Brain microvascular endothelial cell (primary cell): ENCODE results near the gene MTHFR.

Source experiments
- DNase-seq: peaks from one replicate; pipeline ENCODE4 v3.0.0-alpha.2; 2020
- H3K27ac ChIP-seq: fragments of 250-450 bp; sonication (Bioruptor Pico); 2 replicates; pipeline ENCODE4 v1.5.1; 2020; ENCODE audit warnings: mild to moderate bottlenecking, moderate library complexity
- H3K27me3 ChIP-seq: fragments of 250-450 bp; sonication (Bioruptor Pico); replicated peaks from 2 replicates; pipeline ENCODE4 v1.5.1; 2020; ENCODE audit warnings: mild to moderate bottlenecking
- H3K36me3 ChIP-seq: fragments of 250-450 bp; sonication (Bioruptor Pico); replicated peaks from 2 replicates; pipeline ENCODE4 v1.5.1; 2020; ENCODE audit warnings: mild to moderate bottlenecking
- H3K4me3 ChIP-seq: 2 replicates; pipeline ENCODE4 v1.5.1; 2011; ENCODE audit warnings: low read depth, mild to moderate bottlenecking, control low read depth, low read length, moderate library complexity
- in situ Hi-C: cut with HindIII; loops from 2 replicates; pipeline ENCODE4 v1.10.0; 2017; ENCODE audit warnings: low sequenced_read_pairs, low pct_ligation_motif_present
- TF ChIP-seq, protein P1 (sequence below): IDR thresholded peaks from 2 replicates; pipeline ENCODE4 v1.5.1; 2011; ENCODE audit warnings: low read depth, mild to moderate bottlenecking, moderate library complexity, low read length, control low read depth, inconsistent platforms; ENCODE audit errors: missing control alignments

The MTHFR gene

GRCh38 chr1:11780380-11781147 is 25.2 kb downstream of the MTHFR start:
- DNase-seq, result no peak
- no peak overlapping the region for H3K27ac ChIP-seq
- in situ Hi-C loops, result no loop called here
- no peaks in the 10 kb centered on the region for H3K27me3 ChIP-seq
- TF ChIP-seq, protein P1, sequence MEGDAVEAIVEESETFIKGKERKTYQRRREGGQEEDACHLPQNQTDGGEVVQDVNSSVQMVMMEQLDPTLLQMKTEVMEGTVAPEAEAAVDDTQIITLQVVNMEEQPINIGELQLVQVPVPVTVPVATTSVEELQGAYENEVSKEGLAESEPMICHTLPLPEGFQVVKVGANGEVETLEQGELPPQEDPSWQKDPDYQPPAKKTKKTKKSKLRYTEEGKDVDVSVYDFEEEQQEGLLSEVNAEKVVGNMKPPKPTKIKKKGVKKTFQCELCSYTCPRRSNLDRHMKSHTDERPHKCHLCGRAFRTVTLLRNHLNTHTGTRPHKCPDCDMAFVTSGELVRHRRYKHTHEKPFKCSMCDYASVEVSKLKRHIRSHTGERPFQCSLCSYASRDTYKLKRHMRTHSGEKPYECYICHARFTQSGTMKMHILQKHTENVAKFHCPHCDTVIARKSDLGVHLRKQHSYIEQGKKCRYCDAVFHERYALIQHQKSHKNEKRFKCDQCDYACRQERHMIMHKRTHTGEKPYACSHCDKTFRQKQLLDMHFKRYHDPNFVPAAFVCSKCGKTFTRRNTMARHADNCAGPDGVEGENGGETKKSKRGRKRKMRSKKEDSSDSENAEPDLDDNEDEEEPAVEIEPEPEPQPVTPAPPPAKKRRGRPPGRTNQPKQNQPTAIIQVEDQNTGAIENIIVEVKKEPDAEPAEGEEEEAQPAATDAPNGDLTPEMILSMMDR, result no peak
- no peaks in the 10 kb centered on the region for H3K36me3 ChIP-seq
- H3K4me3 ChIP-seq, result no peak overlapping the region

DNA sequence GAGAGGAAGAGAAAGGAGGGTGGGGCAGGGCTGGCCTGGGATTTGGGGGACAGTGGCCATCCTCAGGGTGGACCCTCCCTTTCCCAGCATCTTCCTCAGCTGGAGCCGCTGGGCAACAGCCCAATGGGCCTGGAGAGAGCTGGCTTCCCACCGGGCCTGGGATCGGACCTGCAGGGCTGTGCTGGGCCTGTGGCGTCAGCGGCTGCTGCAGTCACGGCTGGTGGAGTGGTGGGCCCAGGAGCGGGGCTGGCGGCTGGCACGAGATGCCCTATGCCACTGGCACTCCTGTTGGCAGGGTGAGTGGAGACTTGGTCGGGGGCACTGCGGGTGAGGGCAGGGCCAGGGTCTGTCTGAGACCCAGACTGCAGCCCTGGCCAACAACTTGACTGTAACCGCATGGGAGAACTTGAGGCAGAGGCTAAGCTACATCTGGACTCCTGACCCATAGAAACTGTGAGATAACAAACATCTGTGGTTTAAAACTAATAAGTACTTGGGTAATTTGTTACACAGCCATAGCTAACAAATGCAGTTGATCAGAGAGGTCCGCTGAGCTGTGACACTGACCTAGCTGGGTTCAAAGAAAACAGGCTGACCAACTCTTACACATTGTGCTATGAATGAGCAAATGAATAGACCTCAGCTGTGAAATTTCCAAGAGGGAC is 25.9 kb downstream of the MTHFR start:
- TF ChIP-seq, protein P1, result no peak
- in situ Hi-C loops, result no loop called here
- Histone ChIP-seq H3K36me3 (no peaks in the 10 kb centered on the region), H3K27me3 (no peaks in the 10 kb centered on the region), H3K4me3 (no peak overlapping the region), H3K27ac (no peak overlapping the region)
- DNase-seq, result no peak

DNA sequence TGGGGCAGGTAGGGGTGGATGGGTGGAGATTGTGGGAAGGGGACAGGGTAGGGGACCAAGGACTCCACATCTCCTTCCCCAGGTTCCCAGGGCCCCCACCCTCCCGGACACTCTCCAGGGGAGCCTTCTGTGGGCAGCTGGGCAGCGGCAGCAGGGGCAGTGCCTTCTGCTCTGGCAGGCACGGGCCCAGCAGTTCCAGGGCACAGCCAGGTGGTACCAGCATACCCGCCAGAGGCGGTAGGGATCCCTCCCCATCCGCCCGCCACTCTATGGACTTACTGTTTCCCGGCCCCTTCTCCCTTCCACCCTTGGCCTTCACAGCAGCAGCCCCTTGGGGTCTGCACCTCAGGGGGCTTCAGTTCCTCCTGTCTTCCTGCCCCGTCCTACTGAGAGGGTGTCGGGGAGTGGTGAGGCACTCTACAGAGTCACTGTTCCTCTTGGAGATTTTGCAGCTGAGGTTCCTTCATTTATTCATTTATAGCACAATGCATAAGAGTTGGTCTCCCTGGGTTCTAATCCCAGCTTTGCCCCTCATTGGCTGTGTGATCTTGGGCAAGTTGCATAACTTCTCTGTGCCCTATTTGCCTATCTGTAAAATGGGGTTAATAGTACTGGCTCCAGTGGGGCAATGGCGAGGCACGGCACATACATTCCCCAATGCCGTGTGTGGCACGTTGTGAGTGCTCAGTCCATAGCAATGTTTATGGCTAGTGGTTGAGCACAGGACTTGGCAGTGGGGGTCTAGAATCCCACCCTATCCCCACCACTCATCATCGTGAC is 26.7 kb downstream of the MTHFR start:
- Histone ChIP-seq H3K27ac (no peak overlapping the region), H3K36me3 (no peaks in the 10 kb centered on the region), H3K4me3 (no peak overlapping the region), H3K27me3 (no peaks in the 10 kb centered on the region)
- DNase-seq, result no peak
- in situ Hi-C loops, result no loop called here
- TF ChIP-seq, protein P1, result no peak

DNA sequence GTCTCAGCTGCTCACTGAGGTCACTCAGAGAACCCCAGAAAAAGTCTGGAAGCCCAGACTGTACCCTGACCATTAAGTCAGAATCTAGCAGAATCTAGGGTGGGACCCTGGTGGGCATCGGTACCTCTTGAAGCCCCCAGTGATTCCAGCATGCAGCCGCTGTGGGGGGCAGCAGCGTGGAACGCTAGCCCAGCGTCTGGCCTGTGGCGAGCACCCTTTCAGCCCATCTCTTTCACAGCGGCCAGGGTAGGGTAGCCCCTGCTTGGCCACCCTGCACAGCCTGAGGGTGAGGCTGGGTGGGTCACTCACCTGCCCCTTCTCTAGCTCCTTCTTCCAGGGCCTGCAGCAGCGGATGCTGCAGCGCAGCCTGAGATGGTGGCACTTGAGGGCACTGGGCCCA is 27.4 kb downstream of the MTHFR start:
- H3K27me3 ChIP-seq, result no peaks in the 10 kb centered on the region
- H3K4me3 ChIP-seq, result no peak overlapping the region
- TF ChIP-seq, protein P1, result no peak
- in situ Hi-C loops, result no loop called here
- H3K27ac ChIP-seq, result no peak overlapping the region
- no peaks in the 10 kb centered on the region for H3K36me3 ChIP-seq
- DNase-seq, result no peak

DNA sequence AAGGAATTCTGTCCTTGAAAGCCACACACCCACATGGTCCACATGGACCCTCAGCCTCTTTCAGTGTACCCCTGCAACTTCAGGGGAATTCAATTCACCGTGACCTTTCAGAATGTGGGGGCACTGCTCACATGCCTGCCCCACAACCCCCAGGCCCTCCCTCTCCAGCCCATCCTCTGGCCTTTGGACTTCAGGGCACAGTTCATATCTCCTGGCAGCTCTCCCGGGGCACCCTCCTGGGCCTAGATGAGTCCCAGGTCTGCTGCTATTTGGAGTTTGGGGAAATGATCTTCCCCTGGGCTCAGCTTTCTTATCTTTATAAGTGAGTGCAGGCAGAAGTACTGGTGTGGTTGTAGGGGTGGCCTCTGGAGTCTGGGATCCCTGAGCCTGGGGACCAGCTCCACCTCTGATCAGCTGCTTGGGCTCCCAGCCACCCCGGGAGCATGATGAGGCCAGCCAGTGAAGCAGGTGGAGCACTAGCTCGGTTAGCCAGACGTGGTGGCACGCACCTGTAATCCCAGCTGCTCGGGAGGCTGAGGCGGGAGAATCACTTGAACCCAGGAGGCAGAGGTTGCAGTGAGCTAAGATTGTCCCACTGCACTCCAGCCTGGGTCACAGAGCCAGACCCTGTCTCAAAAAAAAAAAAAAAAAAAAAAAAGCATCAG is 28.0 kb downstream of the MTHFR start:
- no peak for DNase-seq
- no peaks in the 10 kb centered on the region for H3K36me3 ChIP-seq
- no peaks in the 10 kb centered on the region for H3K27me3 ChIP-seq
- H3K4me3 ChIP-seq, result no peak overlapping the region
- no peak overlapping the region for H3K27ac ChIP-seq
- in situ Hi-C loops, result no loop called here
- TF ChIP-seq, protein P1, result no peak
